Measurements from ENCODE around the gene PAK6. TPM values are rescaled to one million over a fixed set of nuclear protein-coding genes. Genes with fewer than 3 reads are reported as not detected.

The PAK6 gene
- total and polyA plus RNA-seq, 12 donors, result 4.9 to 31.0 (median 13.1) TPM

GRCh38 chr15:40248006-40248783 is 9.3 kb downstream of the PAK6 start:
- Histone ChIP-seq H3K36me3 (replicated peaks in 1 of 2) (no peaks in the 10 kb centered on the region), H3K4me3 (no peak overlapping the region), H3K27ac (no peak overlapping the region), H3K4me1 (replicated peaks in 1 of 2) (peaks cover 7 to 18% of the 10 kb centered on the region in 2 donors), H3K9me3 (replicated peaks in 1 of 3) (no peaks in the 10 kb centered on the region), H3K27me3 (no peaks in the 10 kb centered on the region)
- DNase-seq, result peak in 2 of 7 donors; percentile 5 to 21
- intact Hi-C loops (cut with DNase I), result no loop called here
- TF ChIP-seq CTCF (IDR thresholded peaks at IDR 0.05), result no peak
- no peak for TF ChIP-seq POLR2A (IDR thresholded peaks at IDR 0.05)
- 76 to 96% (median 92%) methylated on average over 6 to 17 of the region's 17 CpGs for WGBS, 4 donors

- no peaks in the 10 kb centered on the region for H3K36me3 ChIP-seq (replicated peaks in 1 of 2)
- H3K27ac ChIP-seq, result no peak overlapping the region
- WGBS, 4 donors, result 68 to 73% (median 71%) methylated on average over 10 to 11 of the region's 11 CpGs
- intact Hi-C loops (cut with DNase I), result no loop called here
- no peak overlapping the region for H3K4me3 ChIP-seq
- H3K9me3 ChIP-seq (replicated peaks in 1 of 3), result no peaks in the 10 kb centered on the region
- H3K4me1 ChIP-seq (replicated peaks in 1 of 2), result peaks cover 11 to 29% of the 10 kb centered on the region in 2 donors
- peak in 1 of 7 donors; percentile 10 for DNase-seq
- no peak for TF ChIP-seq CTCF (IDR thresholded peaks at IDR 0.05)
- no peak for TF ChIP-seq POLR2A (IDR thresholded peaks at IDR 0.05)
- H3K27me3 ChIP-seq, result no peaks in the 10 kb centered on the region
Measured at GRCh38 chr15:40249477-40250303, 10.8 kb downstream of the PAK6 start.

- H3K27me3 ChIP-seq, result no peaks in the 10 kb centered on the region
- peaks cover 11 to 29% of the 10 kb centered on the region in 2 donors for H3K4me1 ChIP-seq (replicated peaks in 1 of 2)
- H3K9me3 ChIP-seq (replicated peaks in 1 of 3), result no peaks in the 10 kb centered on the region
- DNase-seq, result no peak
- intact Hi-C loops (cut with DNase I), result no loop called here
- 94 to 97% (median 95%) methylated on average over 8 of the region's 8 CpGs for WGBS, 4 donors
- H3K4me3 ChIP-seq, result no peak overlapping the region
- no peak overlapping the region for H3K27ac ChIP-seq
- no peak for TF ChIP-seq POLR2A (IDR thresholded peaks at IDR 0.05)
- TF ChIP-seq CTCF (IDR thresholded peaks at IDR 0.05), result no peak
- H3K36me3 ChIP-seq (replicated peaks in 1 of 2), result no peaks in the 10 kb centered on the region
Measured at GRCh38 chr15:40250304-40250656, 11.4 kb downstream of the PAK6 start.

- intact Hi-C loops (cut with DNase I), result no loop called here
- DNase-seq, result no peak
- Histone ChIP-seq H3K36me3 (replicated peaks in 1 of 2) (no peaks in the 10 kb centered on the region), H3K9me3 (replicated peaks in 1 of 3) (no peaks in the 10 kb centered on the region), H3K4me3 (no peak overlapping the region), H3K27ac (peak overlapping the region in 2 of 5 donors; percentile 8 to 26), H3K27me3 (no peaks in the 10 kb centered on the region), H3K4me1 (replicated peaks in 1 of 2) (peaks cover 11 to 29% of the 10 kb centered on the region in 2 donors)
- WGBS, 4 donors, result 81 to 85% (median 82%) methylated on average over 13 of the region's 13 CpGs
- TF ChIP-seq POLR2A (IDR thresholded peaks at IDR 0.05) (no peak), CTCF (IDR thresholded peaks at IDR 0.05) (no peak)
Measured at GRCh38 chr15:40250771-40251483, 12.1 kb downstream of the PAK6 start.
